Measurements from ENCODE around the gene ADCY1. TPM values are rescaled to one million over a fixed set of nuclear protein-coding genes. Genes with fewer than 3 reads are reported as not detected.

Gene ADCY1
- total and polyA plus RNA-seq, 4 donors = 0.33 to 20.1 (median 4.1) TPM

DNA sequence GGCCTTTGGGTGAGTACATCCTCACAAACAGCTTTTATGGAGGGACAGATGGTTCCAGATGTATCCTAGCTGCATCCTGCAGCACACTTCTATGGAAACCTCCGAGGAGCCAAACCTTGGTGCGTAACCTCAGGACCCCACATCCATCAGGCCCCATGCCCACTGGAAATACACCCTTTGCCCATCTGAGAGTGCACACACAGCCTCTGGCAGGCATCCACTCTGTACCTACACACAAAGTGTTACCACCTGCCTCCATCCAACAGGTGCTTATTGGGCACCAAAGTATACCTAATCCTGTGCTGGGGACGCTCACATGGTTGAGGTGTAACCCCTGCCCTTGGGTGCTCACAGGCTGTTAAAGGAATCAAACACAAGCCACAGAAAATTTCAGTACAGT, 117.9 kb downstream of the ADCY1 start:
- no peaks in the 10 kb centered on the region for H3K9me3 ChIP-seq (ENCODE audit: control insufficient read depth in 4 of 4, low read length in 3 of 4)
- H3K4me1 ChIP-seq (ENCODE audit: control insufficient read depth in 4 of 4, insufficient read depth in 4 of 4, low read length in 3 of 4) = peaks cover 16 to 62% (median 48%) of the 10 kb centered on the region in 4 donors
- peaks cover 0 to 3% (median 0%) of the 10 kb centered on the region in 4 donors for H3K36me3 ChIP-seq (ENCODE audit: control insufficient read depth in 4 of 4, insufficient read depth in 3 of 4, low read depth in 1 of 4, low read length in 3 of 4)
- no peak for TF ChIP-seq GABPA (IDR thresholded peaks at IDR 0.05 in 1 of 2, conservative IDR thresholded peaks at IDR 0.05 in 1 of 2)
- TF ChIP-seq HNF4G (IDR thresholded peaks at IDR 0.05) = no peak
- TF ChIP-seq RXRA (IDR thresholded peaks at IDR 0.05) = no peak
- no peak for TF ChIP-seq SP1 (IDR thresholded peaks at IDR 0.05)
- TF ChIP-seq ZBTB33 (IDR thresholded peaks at IDR 0.05) = no peak
- TF ChIP-seq, protein P1, sequence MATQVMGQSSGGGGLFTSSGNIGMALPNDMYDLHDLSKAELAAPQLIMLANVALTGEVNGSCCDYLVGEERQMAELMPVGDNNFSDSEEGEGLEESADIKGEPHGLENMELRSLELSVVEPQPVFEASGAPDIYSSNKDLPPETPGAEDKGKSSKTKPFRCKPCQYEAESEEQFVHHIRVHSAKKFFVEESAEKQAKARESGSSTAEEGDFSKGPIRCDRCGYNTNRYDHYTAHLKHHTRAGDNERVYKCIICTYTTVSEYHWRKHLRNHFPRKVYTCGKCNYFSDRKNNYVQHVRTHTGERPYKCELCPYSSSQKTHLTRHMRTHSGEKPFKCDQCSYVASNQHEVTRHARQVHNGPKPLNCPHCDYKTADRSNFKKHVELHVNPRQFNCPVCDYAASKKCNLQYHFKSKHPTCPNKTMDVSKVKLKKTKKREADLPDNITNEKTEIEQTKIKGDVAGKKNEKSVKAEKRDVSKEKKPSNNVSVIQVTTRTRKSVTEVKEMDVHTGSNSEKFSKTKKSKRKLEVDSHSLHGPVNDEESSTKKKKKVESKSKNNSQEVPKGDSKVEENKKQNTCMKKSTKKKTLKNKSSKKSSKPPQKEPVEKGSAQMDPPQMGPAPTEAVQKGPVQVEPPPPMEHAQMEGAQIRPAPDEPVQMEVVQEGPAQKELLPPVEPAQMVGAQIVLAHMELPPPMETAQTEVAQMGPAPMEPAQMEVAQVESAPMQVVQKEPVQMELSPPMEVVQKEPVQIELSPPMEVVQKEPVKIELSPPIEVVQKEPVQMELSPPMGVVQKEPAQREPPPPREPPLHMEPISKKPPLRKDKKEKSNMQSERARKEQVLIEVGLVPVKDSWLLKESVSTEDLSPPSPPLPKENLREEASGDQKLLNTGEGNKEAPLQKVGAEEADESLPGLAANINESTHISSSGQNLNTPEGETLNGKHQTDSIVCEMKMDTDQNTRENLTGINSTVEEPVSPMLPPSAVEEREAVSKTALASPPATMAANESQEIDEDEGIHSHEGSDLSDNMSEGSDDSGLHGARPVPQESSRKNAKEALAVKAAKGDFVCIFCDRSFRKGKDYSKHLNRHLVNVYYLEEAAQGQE (IDR thresholded peaks at IDR 0.05) = no peak
- no peak for TF ChIP-seq EGR1 (IDR thresholded peaks at IDR 0.05; ENCODE audit: low read depth in 2 of 2)
- TF ChIP-seq FOXA2 (IDR thresholded peaks at IDR 0.05) = no peak
- no peak for TF ChIP-seq JUND (IDR thresholded peaks at IDR 0.05)
- TF ChIP-seq NR2F2 (IDR thresholded peaks at IDR 0.05) = no peak
- TF ChIP-seq FOXA1 (IDR thresholded peaks at IDR 0.05) = no peak
- TF ChIP-seq TAF1 (conservative IDR thresholded peaks at IDR 0.05) = no peak
- no peak for TF ChIP-seq MAX (IDR thresholded peaks at IDR 0.05)
- peak overlapping the region; percentile 49 to 97 (median 86) for H3K4me3 ChIP-seq (ENCODE audit: low read depth in 1 of 3, low read length in 3 of 3)
- no peaks in the 10 kb centered on the region for H3K27me3 ChIP-seq (ENCODE audit: control insufficient read depth in 4 of 4, insufficient read depth in 4 of 4, low read length in 3 of 4)
- H3K9ac ChIP-seq (ENCODE audit: low read depth in 1 of 2, low read length in 2 of 2) = peak overlapping the region; percentile 58 to 98
- 40% methylated on average over 3 of the region's 3 CpGs for WGBS
- peak overlapping the region; percentile 90 to 98 for H3K27ac ChIP-seq (ENCODE audit: low read depth in 1 of 2, low read length in 2 of 2)
- peak; percentile 27 for DNase-seq (ENCODE audit: low spot score)

GRCh38 chr7:45695249-45695995, 121.3 kb downstream of the ADCY1 start:
- peaks cover 24 to 68% (median 53%) of the 10 kb centered on the region in 4 donors for H3K4me1 ChIP-seq (ENCODE audit: control insufficient read depth in 4 of 4, insufficient read depth in 4 of 4, low read length in 3 of 4)
- 49% methylated on average over 5 of the region's 5 CpGs for WGBS
- H3K27ac ChIP-seq (ENCODE audit: low read depth in 1 of 2, low read length in 2 of 2) = peak overlapping the region; percentile 87 to 89
- H3K4me3 ChIP-seq (ENCODE audit: low read depth in 1 of 3, low read length in 3 of 3) = no peak overlapping the region
- peak overlapping the region in 1 of 2 donors; percentile 85 for H3K9ac ChIP-seq (ENCODE audit: low read depth in 1 of 2, low read length in 2 of 2)
- H3K36me3 ChIP-seq (ENCODE audit: control insufficient read depth in 4 of 4, insufficient read depth in 3 of 4, low read depth in 1 of 4, low read length in 3 of 4) = peaks cover 0 to 3% (median 0%) of the 10 kb centered on the region in 4 donors
- H3K9me3 ChIP-seq (ENCODE audit: control insufficient read depth in 4 of 4, low read length in 3 of 4) = no peaks in the 10 kb centered on the region
- DNase-seq (ENCODE audit: low spot score) = peak; percentile 8
- H3K27me3 ChIP-seq (ENCODE audit: control insufficient read depth in 4 of 4, insufficient read depth in 4 of 4, low read length in 3 of 4) = no peaks in the 10 kb centered on the region
- peak in 1 of 2 donors; percentile 53 for TF ChIP-seq RAD21 (IDR thresholded peaks at IDR 0.05)
- TF ChIP-seq RXRA (IDR thresholded peaks at IDR 0.05) = peak; percentile 99 to 100
- TF ChIP-seq EGR1 (IDR thresholded peaks at IDR 0.05; ENCODE audit: low read depth in 2 of 2) = peak; percentile 24 to 61
- TF ChIP-seq MAX (IDR thresholded peaks at IDR 0.05) = peak; percentile 92
- TF ChIP-seq JUND (IDR thresholded peaks at IDR 0.05) = peak; percentile 78 to 80
- no peak for TF ChIP-seq TAF1 (conservative IDR thresholded peaks at IDR 0.05)
- peak; percentile 95 for TF ChIP-seq FOXA1 (IDR thresholded peaks at IDR 0.05)
- peak; percentile 91 for TF ChIP-seq FOXA2 (IDR thresholded peaks at IDR 0.05)
- TF ChIP-seq SP1 (IDR thresholded peaks at IDR 0.05) = peak; percentile 98
- peak; percentile 85 for TF ChIP-seq NR2F2 (IDR thresholded peaks at IDR 0.05)
- TF ChIP-seq, protein P1 (IDR thresholded peaks at IDR 0.05) = peak; percentile 58
- TF ChIP-seq GABPA (IDR thresholded peaks at IDR 0.05 in 1 of 2, conservative IDR thresholded peaks at IDR 0.05 in 1 of 2) = peak in 1 of 2 donors; percentile 48
- TF ChIP-seq, protein P2, sequence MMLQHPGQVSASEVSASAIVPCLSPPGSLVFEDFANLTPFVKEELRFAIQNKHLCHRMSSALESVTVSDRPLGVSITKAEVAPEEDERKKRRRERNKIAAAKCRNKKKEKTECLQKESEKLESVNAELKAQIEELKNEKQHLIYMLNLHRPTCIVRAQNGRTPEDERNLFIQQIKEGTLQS (IDR thresholded peaks at IDR 0.05) = peak; percentile 69
- peak; percentile 94 for TF ChIP-seq HNF4G (IDR thresholded peaks at IDR 0.05)
- TF ChIP-seq, protein P3, sequence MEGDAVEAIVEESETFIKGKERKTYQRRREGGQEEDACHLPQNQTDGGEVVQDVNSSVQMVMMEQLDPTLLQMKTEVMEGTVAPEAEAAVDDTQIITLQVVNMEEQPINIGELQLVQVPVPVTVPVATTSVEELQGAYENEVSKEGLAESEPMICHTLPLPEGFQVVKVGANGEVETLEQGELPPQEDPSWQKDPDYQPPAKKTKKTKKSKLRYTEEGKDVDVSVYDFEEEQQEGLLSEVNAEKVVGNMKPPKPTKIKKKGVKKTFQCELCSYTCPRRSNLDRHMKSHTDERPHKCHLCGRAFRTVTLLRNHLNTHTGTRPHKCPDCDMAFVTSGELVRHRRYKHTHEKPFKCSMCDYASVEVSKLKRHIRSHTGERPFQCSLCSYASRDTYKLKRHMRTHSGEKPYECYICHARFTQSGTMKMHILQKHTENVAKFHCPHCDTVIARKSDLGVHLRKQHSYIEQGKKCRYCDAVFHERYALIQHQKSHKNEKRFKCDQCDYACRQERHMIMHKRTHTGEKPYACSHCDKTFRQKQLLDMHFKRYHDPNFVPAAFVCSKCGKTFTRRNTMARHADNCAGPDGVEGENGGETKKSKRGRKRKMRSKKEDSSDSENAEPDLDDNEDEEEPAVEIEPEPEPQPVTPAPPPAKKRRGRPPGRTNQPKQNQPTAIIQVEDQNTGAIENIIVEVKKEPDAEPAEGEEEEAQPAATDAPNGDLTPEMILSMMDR (IDR thresholded peaks at IDR 0.05; ENCODE audit: low read depth, low read length, missing input control) = no peak

Measured in liver (tissue), 9 donors.